GM21515 (cell line): Measurements from ENCODE around the gene FRA10AC1.
A peak's percentile ranks its signal among the peaks of the same experiment; 100 is the strongest.

Experiments
- ATAC-seq: cut with Tn5 transposase; IDR thresholded peaks from one replicate; pipeline ENCODE4 v1.9.1; 2021; ENCODE audit not compliant: unreplicated experiment

The FRA10AC1 gene

DNA sequence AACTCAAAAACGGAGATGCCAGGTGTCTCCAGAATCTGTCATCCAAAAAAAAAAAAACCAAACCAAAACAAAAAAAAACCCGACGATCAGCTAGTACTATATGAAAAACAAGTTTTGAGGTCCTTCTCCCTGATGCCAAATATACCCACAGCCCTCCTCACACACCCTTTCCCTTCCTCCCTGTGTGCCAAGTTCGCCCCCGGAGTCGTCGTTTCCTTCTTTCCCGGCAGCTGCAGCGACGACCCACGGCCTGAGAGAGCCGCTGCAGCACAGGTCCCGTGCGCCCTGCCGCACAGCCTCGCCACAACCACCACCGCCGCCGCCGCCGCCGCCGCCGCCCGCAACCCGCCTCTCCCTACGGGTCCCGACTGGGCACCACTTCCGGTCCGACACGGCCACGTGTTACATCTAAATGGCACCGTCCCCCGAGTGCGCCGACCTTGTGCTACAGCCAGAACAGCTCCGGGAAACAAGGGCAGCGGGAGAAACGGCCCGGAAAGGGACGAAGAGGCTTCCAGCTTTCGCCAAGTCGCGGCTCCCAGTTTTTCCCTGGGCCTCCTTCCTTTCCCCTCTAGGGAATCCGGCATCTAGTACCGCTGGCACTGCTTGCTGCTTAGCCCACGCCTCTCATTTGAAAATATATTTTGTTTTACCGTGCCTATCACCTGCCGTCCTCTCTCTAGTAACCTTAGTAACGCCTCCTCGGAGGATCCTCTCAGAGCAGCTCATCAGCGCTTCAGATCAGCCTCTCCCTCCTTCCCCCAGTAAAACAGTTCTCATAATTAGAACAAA, at the start of gene FRA10AC1:
FRA10AC1 (minus strand) TSS at position 383 of the 792 bp plus-strand sequence. CDS start 2,486 bp downstream, outside the sequence.
- ATAC-seq = peak; percentile 79

GRCh38 chr10:93751832-93752231, 49.4 kb upstream of the FRA10AC1 start:
- no peak for ATAC-seq

- no peak for ATAC-seq
Measured at GRCh38 chr10:93751124-93751523, 48.7 kb upstream of the FRA10AC1 start.

GRCh38 chr10:93749218-93749799, 46.9 kb upstream of the FRA10AC1 start:
- no peak for ATAC-seq

DNA sequence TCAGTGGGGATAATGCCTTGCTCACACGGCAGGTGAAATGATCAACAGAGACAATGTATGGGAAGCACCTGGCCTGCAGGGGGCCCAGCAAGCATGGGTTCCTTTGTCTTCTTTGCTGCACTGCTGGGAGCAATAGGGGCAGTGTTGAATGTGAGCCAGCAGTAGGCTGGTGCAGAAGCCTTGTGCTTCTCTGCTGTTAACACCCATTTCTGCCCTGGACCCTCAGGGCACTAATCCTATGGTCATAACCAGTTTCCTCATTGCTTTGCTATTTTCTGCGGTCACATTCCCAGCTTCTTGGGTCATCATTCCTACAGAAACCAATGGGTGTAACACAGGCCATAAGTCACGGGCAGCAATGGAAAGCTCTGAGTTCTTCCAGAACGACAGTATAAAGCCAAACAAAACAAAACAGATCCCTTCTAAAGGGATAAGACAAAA, 44.5 kb upstream of the FRA10AC1 start:
- no peak for ATAC-seq

GRCh38 chr10:93745408-93746065, 43.1 kb upstream of the FRA10AC1 start:
- ATAC-seq = no peak

- ATAC-seq = peak; percentile 88
Measured at GRCh38 chr10:93742633-93743349, 40.4 kb upstream of the FRA10AC1 start.

DNA sequence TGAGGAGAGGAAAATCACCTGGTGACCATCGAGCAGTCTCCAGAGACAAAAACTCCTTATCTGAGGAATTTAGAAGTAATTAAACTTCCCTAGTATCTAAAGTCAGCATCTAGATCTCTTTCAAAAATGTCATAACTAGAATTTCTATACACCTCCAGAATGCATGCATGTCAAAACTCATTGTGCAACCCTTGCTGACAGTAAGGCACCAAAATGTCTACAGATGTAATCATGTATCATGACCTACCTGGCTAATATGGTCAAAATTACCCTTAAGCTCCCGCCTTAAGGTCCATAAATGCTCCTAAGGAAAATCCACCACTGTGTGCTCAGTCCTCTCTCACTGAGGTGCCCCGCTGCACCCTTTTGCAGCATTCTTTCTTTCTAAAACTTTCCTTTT, 39.0 kb upstream of the FRA10AC1 start:
- ATAC-seq = no peak

GRCh38 chr10:93726024-93726423, 23.6 kb upstream of the FRA10AC1 start:
- ATAC-seq = no peak

GRCh38 chr10:93723153-93723552, 20.8 kb upstream of the FRA10AC1 start:
- no peak for ATAC-seq

DNA sequence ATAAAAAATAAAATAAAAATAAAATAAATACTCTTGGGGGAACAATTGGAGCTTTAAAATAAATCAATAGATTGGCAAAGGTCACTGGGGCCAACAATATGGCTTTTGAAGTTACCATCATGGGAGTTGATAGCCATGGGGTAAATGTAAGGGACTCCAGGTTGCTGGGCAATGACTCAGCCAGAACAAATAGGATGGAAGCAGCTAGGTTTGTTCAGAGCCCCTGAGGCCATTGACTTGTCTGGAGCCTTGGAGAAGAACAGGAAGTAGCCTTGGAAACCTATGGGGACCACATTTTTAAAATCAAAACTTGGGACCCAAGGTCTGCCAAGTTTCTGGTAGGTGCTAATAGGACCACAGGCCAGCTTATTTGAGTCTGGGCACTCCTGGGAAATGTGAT, 20.2 kb upstream of the FRA10AC1 start:
- ATAC-seq = no peak

- no peak for ATAC-seq
Measured at GRCh38 chr10:93719901-93720300, 17.5 kb upstream of the FRA10AC1 start.

DNA sequence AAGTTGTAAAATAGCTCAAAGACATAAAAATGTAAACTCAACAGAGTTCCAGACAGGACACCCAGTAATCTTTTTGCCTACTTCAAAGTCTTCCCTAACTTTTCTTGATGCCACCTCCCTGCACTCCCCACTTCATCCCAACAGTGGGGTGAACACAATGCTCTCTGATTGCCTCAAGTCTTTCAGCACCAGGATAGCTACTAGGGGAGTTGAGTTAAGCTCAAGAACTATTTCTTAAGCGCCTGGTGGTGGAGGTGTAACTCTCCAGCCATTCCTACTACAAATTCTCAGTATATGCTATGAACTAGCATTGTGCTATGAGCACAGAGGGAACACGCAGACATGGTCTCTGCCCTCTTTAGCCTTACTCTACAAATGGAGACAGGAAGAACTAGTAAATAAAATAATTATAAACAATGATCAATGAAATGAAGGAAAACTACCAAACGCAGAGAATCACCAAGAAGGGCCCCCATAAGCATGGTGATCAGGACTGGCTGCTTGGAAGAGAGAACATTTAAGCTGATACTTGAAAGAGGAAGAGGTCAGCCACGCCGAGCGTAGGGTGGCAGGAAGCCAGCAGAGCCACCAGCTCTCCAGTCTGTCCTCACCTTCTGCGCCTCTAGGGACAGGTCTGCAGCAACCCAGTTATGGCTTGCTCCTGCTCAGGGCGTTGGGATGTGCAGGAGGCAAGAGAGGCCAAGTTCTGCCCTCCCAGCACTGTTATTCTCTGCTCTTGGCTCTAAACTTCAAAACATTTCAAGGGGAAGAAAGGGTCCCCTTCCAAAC, 16.7 kb upstream of the FRA10AC1 start:
- ATAC-seq = peak; percentile 51

GRCh38 chr10:93716766-93717165, 14.4 kb upstream of the FRA10AC1 start:
- ATAC-seq = no peak

DNA sequence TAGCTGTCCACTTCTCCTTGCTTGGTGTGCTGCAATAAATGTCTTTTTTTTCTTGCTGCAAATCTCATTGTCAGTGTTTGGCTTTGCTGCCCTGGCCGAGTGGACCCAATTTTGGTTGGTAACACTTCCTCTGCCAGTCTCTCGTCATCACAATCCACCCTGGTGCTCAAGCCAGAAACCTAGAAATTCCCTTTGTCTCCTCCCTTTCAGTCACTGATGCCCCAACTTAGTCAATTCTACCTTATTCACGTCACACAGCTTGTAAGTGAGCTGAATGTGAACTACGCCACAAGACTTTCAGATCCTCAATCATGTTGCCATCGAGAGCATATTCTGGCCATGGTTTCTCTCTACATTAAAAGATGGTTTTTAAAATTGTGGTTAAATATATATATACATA, 13.0 kb upstream of the FRA10AC1 start:
- peak; percentile 93 for ATAC-seq

DNA sequence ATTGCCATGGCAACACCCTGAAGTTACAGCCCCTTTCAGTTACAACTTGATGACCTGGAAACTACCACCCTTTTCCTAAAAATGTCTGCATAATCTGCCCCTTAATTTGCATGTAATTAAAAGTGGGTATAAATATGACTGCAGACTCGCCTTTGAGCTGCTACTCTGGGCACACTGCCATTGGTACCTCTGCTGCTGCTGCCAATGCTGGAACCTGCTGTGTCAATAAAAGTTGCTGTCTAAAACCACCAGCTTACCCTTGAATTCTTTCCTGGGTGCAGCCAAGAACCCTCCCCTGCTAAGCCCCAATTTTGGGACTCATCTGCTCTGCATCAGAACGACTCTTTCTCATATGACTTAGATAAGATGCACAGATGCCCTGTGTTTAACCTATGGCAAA, 10.2 kb upstream of the FRA10AC1 start:
- ATAC-seq = no peak

GRCh38 chr10:93711891-93712290, 9.5 kb upstream of the FRA10AC1 start:
- no peak for ATAC-seq

DNA sequence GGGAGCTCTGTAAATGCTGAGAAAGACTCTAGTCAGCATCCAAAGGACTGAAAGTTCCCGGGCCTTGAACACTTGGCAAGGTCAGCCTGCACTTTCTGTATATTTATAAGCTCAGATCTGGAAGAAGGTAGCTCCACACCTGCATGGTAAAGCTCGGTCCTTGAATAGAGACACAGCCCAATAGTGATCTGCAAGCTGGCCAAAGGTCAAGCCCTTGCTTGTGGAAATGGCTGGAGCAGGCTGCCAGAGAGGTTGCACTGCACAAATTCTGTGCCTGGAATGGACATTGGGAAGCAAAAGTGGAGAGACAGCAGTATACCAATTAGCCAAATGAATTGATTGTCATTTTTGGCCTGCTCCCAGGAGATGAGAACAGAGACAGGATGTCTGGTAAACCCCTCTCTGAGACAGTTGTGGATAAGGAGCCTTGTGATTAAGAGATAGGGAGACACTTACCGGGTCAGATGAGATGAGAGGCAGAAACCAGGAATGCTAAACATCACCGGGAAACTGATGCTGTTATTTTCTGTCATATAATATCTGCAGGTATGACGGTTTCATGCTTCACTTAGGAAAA, 8.0 kb upstream of the FRA10AC1 start:
- no peak for ATAC-seq

DNA sequence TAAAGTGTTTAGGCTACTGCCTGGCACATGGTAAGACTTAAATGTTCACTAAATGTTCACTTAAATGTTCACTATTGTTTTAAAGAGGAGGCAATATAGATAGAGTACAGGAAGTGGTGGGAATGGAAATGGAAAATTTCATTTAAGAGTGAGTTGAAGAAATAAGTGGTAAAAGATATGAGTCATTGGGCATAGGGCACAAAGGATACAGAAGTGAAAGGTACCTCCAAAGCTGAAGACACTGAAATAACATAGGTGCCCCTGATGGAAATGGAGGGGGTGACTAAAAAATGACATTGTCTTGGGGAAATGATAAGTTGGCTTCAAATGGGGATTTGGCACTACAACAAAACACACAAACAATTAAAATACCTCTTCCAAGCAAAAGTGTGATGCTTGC, 5.2 kb upstream of the FRA10AC1 start:
- no peak for ATAC-seq

DNA sequence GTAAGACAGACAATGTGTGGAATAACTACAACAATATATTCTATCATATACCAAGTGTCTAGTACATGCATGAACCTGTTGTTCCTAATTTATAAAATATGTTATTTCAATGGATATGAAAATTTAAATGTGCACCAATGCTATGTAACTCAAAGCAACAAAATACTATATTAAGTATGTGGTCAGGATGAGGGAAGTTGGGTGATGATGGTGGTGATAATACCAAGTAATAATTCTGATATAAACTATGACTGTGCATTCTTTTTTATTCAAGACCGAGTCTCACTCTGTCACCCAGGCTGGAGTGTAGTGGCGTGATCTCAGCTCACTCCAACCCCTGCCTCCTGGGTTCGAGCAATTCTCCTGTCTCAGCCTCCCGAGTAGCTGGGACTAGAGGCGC, 2.1 kb upstream of the FRA10AC1 start:
- ATAC-seq = no peak
